NCI-H524 (cell line): Measurements from ENCODE around the gene PPM1H.
"Not testable (repeated sequence)": the region's sequence is repeated elsewhere in the genome, so short reads cannot be mapped to it uniquely, and the experiment has no call there.

Source experiments
- DNase-seq, 2 experiments: peaks; one replicate each; lab custom pipeline; 2025; lab: John Stamatoyannopoulos, UW

Gene PPM1H

DNA sequence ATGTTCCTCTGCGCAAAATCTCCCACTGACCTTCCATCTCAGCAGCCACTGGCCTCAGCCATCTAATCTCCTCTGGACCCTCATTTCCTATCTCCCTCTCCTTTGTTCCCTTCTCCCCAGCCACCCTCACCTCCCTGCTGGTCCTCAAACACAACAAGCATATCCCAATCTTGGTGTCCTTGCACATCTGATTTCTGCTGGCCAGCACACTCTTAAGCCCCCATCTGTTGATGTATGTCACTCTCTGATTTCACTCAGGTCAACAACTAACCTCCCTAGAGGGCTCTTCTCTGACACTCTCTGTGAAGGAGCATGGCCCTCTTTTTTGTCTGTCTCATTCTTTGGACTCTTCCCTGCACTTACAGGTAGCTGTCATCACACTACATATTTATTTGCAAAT, 25.6 kb downstream of the PPM1H start:
- DNase-seq = no peak

- no peak for DNase-seq
Observed at GRCh38 chr12:62908674-62909073, 26.3 kb downstream of the PPM1H start.

DNA sequence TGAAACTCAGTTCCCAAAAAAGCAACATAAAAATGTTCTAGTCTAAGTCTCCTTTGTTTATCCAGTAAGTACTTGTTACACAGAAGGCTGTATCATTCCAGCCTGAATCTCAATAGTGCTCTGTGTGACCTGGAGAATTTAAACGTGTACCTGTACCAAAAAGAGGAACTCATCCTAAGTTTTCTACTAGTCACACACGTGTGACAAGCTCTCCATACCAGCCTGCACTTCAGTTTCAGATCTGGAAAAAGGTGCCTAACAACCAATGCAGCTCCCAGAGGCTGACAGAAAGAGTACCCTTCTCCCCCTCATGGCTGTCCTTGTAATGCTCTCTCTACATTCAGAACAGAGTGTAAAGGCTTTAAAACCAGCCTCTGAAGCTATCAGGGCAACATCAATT, 27.4 kb downstream of the PPM1H start:
- no peak for DNase-seq

DNA sequence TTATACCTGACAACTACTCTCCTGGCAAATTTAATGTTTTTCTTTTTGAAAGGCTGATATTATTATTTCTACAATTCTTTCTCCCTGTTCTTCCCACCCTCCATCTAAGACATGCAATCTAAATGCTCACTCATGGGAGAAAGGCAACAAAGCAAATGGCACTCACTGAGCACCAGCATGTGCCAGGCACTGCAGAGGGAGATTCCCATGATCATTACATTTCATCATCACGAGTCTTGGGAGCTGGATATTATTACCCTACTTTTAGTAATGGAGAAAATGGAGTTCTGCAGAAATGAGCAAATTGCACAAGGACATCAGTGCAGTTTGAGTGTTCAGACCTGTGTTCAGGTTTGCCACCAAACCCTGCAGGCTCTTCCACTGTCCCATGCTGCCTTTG, 27.9 kb downstream of the PPM1H start:
- no peak for DNase-seq

GRCh38 chr12:62903151-62903550, 31.8 kb downstream of the PPM1H start:
- DNase-seq = no peak

GRCh38 chr12:62900686-62901272, 34.2 kb downstream of the PPM1H start:
- peak in 1 of 2 experiments; percentile 46 for DNase-seq

DNA sequence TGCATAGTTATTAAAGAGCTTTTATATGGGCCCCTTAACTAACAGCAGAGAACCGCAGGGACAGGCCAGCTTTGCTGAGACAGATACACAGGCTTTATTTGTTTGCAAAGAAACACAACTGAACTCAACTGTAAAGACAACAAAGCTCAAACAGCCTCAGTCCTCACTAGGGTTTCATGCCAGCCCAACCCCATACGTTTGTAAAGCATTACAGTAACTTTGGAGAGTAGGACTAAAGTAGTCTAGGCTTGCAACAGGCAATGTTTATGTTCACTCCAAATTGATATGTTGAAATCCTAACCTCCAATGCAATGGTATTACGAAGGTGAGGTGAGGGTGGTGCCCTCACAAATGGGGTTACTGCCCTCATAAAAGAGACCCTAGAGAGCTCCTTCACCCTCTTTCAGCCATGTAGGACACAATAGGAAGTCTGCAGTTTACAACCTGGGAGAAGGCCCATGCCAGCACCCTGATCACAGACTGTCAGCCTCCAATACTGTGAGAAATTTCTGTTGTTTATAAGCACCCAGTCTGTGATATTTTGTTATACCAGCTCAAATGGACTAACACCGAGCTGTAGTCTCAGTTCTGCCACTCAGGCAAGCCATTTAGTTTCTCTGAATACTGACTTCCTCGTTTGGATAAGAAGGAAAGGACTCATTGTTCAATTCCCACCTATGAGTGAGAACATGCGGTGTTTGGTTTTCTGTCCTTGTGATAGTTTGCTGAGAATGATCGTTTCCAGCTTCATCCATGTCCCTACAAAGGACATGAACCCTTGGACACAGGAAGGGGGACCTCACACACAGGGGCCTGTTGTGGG, 35.2 kb downstream of the PPM1H start:
- no peak for DNase-seq

DNA sequence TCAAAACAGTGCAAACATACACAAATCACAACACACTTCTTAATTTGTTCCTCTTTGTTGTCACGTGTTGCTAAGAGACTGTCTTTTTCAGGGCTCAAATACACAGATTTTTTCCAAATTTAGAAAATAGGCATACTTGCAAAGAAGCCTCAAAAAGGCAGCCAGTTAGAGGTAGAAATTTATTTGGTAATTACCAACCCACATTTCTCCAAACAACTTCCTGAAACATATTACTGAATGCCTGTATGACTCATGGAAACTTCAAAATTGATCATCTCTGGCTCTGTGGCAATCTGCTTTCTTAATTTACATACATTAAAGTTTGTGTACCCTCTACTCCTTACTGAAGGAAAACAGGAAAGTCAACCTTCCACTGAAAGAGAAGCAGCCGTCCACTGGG, 36.4 kb downstream of the PPM1H start:
- no peak for DNase-seq

DNA sequence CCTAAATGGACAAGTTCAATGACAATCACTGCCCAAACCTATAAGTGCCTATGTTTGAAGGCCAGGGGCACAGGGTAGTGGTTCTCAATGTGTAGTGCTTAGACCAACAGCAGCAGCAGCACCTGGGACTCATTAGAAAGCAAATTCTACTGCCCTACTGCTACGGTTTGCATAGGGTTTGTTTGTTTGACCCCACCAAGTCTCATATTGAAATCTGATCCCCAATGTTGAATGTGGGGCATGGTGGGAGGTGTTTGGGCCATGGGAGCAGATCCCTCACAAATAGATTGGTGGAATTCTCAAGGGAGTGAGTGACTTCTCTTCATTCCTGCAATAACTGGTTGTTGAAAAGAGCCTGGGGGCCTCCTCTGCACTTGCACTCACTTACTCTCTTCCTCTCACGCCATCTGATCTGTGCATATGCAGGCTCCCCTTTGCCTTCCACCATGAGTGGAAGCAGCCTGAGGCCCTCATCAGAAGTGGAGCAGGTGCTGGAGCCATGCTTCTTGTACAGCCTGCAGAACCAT, 39.5 kb downstream of the PPM1H start:
- no peak for DNase-seq

DNA sequence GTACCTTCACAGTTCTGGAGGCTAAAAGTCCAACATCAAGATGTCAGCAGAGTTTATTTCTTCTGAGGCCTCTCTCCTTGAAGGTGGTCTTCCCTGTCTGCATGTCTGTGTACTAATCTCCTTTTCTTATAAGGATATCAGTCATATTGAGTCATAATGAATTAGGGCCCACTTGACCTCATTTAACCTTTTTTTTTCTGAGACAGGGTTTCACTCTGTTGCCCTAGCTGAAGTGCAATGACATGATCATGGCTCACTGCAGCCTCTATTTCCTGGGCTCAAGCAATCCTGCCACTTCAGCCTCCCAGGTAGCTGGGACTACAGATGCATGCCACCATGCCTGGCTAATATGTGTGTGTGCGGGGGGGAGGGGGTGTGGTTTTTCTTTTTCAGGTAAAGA, 41.7 kb downstream of the PPM1H start:
- DNase-seq = no peak

DNA sequence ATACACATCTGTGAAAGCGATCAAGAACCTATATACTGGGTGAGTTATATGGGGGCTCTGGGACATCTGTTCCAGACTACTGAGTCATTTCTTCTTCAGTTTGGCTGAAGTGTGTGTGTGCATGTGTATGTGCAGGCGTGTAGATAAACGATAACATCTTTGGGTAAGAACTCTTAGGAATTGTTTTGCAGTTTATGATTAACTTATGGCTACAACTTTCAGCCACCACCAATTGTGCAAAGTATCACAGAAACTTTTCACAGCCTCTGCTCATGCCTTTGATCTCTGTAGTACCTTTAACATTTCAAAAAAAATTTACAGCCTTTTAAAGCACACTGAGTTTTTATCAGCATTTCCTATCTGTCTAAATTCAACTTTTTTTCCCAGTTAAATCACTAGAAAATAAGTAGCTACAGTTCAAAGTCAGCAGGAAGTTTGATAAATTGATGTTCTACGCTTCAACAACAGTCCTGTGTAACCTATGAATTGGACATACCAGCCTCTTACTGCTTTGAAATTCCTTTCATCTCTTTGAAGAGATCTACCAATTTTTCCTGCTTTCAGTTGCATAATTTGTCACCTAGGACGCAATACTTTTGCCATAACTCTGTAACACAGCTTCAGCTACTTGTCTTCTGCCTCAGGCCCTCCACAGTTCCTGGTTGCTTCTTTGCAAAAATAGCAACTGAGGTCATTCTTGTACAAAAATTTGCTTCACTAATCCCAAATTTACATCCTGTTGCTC, 43.0 kb downstream of the PPM1H start:
- DNase-seq = no peak

DNA sequence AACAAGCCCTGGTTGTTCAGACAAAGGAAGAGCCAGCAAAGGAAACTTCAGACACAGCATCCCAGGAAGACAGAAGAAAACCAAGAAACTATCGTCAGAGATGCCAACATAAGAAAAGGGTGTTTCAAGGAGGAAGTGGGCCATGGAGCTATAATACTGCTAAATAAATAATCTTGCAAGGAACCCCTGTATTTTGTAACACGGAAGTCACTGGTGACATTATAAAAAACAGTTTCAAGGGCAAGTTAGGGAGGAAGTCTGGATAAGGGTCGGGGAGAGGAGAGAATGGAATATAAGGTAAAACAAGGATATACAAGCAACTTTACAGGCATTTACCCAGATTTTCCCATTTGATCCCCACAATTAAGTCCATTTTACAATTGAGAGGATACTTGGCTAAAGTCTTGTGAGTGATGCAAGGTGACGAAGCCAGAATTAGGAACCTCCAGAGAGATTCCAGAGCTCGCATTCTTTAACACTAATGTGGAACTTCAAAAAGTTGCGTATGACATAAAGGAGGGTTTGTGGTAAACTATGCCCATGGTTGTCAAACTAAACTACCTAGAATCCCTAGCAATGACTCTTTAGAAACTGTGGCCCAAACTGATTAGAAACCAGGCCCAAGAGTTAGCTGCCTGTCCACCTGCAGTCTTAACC, 46.4 kb downstream of the PPM1H start:
- no peak for DNase-seq

GRCh38 chr12:62886796-62887195, 48.2 kb downstream of the PPM1H start:
- DNase-seq = no peak

GRCh38 chr12:62885242-62885641, 49.7 kb downstream of the PPM1H start:
- no peak for DNase-seq

GRCh38 chr12:62884832-62885231, 50.1 kb downstream of the PPM1H start:
- DNase-seq = not testable (repeated sequence)

GRCh38 chr12:62882696-62883095, 52.3 kb downstream of the PPM1H start:
- no peak for DNase-seq

GRCh38 chr12:62882140-62882539, 52.8 kb downstream of the PPM1H start:
- DNase-seq = no peak

DNA sequence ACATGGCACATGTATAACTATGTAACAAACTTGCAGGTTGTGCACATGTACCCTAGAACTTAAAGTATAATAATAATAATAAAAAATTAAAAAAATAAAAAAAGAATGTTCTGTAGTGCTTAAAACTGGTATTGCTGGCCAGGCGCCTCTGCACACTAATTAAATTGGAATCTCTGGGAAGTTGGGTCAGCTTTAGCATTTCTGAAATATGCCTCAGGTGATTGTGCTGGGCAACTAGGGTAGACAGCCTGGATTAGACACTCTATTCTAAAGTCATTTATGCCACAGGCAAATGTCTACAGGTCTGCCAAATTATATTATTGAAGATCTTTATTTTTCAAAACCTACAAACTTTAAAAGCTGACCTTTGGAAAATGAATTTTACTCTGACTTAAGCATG, 55.3 kb downstream of the PPM1H start:
- DNase-seq = no peak

DNA sequence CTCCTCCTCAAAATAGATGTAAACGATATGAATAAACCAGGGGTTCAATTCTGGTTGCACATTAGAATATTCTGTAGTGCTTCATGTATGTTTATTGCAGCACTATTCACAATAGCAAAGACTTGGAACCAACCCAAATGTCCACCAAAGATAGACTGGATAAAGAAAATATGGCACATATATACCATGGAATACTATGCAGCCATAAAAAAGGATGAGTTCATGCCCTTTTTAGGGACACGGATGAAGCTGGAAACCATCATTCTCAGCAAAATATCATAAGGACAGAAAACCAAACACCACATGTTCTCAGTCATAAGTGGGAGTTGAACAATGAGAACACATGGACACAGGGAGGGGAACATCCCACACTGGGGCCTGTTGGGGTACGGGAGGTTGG, 55.7 kb downstream of the PPM1H start:
- not testable (repeated sequence) for DNase-seq

- no peak for DNase-seq
Observed at GRCh38 chr12:62878211-62878610, 56.7 kb downstream of the PPM1H start.

DNA sequence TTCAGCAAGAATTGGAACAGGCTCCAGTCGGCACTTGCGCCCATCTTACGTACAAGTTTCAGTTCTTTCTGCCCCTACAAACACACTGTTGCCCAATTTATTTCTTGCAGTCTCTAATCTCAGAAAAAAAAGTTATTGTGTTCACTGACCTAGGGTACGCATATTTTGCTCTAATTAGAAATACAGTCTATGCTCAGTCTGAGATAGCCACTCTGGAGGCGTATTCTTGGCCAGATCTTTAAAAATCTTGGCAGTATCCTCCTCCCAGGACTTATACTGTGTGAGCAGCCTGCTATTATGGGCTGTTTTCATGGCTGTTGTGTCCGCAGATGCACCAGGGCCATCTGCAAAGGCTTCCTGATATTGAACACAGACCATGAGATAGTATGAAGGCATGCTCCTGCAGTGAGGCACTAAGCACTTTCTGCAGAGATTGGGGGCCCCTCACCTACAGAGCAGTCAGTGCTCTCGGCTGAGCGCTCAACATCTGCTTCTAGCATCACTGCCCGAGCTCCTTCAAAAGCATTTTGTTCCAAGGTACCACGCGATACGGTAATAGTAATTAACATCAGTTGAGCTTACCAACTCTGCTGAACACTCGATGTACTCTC, 57.9 kb downstream of the PPM1H start:
- DNase-seq = no peak
